Prostate gland (tissue), 2 donors: ENCODE data around the gene COPG1.

Experiments used
- POLR2A ChIP-seq: fragments of 450-650 bp; IDR thresholded peaks from one replicate; pipeline ENCODE4 v1.6.1; 2016; ENCODE audit warnings: antibody characterized with exemption, mild to moderate bottlenecking
- POLR2AphosphoS5 ChIP-seq: sonication (generic); formaldehyde crosslinking; IDR thresholded peaks from one replicate; pipeline ENCODE4 v1.6.1; 2017; ENCODE audit warnings: antibody characterized with exemption
- TF ChIP-seq, protein P1 (sequence below), 4 experiments: fragments of 200-600 bp in 2 of 4; fragments of 450-650 bp in 2 of 4; sonication (generic) in 2 of 4; IDR thresholded peaks; 1 replicate in 3 of 4; 2 replicates in 1 of 4; pipeline ENCODE4 v1.5.1; 2016 to 2019; ENCODE audit warnings: antibody characterized with exemption in 4 of 4, mild to moderate bottlenecking in 2 of 4, moderate library complexity in 2 of 4

DNA sequence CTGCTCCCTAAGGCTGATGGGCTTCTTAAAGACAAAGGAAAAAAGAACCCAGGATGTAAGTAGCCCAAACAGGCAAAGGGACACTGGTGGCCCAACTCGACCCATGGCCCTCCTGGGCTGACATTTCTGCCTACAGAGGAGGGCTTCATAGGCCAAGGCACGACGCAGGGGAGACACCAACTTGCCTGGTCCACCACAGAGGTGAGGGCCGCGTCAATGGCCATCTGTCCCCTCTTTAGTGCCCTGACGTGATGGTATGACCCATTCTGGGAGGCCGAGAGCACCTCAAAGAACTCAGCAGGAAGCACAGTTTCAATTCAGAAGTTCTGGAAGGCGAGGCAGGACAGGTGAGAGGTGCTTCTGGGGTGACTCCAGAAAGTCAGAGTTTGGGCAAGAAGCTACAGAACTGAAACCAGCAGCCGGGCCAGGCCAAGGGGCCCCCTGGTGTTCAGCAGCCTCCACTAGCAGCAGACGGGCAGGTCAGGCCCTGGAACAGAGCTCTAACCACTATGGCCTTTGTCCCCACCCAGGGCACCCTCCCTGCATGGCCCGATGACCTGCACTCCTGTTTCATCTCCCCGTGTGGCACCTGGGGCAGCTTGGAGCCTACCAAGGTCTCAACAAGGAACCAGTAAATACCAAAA, 74.4 kb downstream of the COPG1 start:
- TF ChIP-seq, protein P1, sequence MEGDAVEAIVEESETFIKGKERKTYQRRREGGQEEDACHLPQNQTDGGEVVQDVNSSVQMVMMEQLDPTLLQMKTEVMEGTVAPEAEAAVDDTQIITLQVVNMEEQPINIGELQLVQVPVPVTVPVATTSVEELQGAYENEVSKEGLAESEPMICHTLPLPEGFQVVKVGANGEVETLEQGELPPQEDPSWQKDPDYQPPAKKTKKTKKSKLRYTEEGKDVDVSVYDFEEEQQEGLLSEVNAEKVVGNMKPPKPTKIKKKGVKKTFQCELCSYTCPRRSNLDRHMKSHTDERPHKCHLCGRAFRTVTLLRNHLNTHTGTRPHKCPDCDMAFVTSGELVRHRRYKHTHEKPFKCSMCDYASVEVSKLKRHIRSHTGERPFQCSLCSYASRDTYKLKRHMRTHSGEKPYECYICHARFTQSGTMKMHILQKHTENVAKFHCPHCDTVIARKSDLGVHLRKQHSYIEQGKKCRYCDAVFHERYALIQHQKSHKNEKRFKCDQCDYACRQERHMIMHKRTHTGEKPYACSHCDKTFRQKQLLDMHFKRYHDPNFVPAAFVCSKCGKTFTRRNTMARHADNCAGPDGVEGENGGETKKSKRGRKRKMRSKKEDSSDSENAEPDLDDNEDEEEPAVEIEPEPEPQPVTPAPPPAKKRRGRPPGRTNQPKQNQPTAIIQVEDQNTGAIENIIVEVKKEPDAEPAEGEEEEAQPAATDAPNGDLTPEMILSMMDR (IDR thresholded peaks at IDR 0.05) = no peak
- TF ChIP-seq POLR2A = no peak
- TF ChIP-seq POLR2AphosphoS5 = no peak
